Endodermal cell (in vitro differentiated cells): Measurements from ENCODE around the gene UQCRC1. TPM values are rescaled to one million over a fixed set of nuclear protein-coding genes. Genes with fewer than 3 reads are reported as not detected.

Experiments used
- DNase-seq: peaks from one replicate; pipeline ENCODE4 v3.0.0-alpha.2; 2017
- H3K27ac ChIP-seq: 2 replicates; pipeline ENCODE4 v1.5.1; 2013; ENCODE audit warnings: mild to moderate bottlenecking, low read depth, low read length, moderate library complexity
- H3K27me3 ChIP-seq: 2 replicates; pipeline ENCODE4 v1.6.1; 2013; ENCODE audit warnings: mild to moderate bottlenecking, low read length, moderate library complexity; ENCODE audit not compliant: insufficient read depth, control insufficient read depth, poor library complexity, severe bottlenecking
- H3K36me3 ChIP-seq: 2 replicates; pipeline ENCODE4 v1.7.0; 2013; ENCODE audit warnings: mild to moderate bottlenecking, low read length, moderate library complexity; ENCODE audit not compliant: control insufficient read depth, insufficient read depth
- H3K4me1 ChIP-seq: one replicate; pipeline ENCODE4 v1.7.0; 2013; ENCODE audit warnings: low read length; ENCODE audit not compliant: control insufficient read depth, insufficient read depth
- H3K4me3 ChIP-seq: 2 replicates; pipeline ENCODE4 v1.5.1; 2013; ENCODE audit warnings: mild to moderate bottlenecking, low read length, moderate library complexity
- H3K9ac ChIP-seq: 2 replicates; pipeline ENCODE4 v1.6.1; 2013; ENCODE audit warnings: mild to moderate bottlenecking, low read length, moderate library complexity; ENCODE audit not compliant: poor library complexity, severe bottlenecking; ENCODE audit errors: extremely low read depth
- H3K9me3 ChIP-seq: 2 replicates; pipeline ENCODE4 v1.6.1; 2013; ENCODE audit warnings: mild to moderate bottlenecking, low read length, moderate library complexity; ENCODE audit not compliant: control insufficient read depth
- H3K27ac Mint-ChIP-seq: 2 replicates; pipeline ENCODE4 v1.8.0; 2020; ENCODE audit warnings: mixed read lengths
- H3K27me3 Mint-ChIP-seq: 2 replicates; pipeline ENCODE4 v1.8.0; 2021; ENCODE audit warnings: mild to moderate bottlenecking, mixed read lengths; ENCODE audit not compliant: insufficient read depth
- H3K36me3 Mint-ChIP-seq: 2 replicates; pipeline ENCODE4 v1.8.0; 2020; ENCODE audit warnings: low read depth, mixed read lengths
- H3K4me1 Mint-ChIP-seq: 2 replicates; pipeline ENCODE4 v1.8.0; 2020; ENCODE audit warnings: mixed read lengths
- H3K4me3 Mint-ChIP-seq: 2 replicates; pipeline ENCODE4 v1.8.0; 2020; ENCODE audit warnings: mild to moderate bottlenecking, moderate library complexity, mixed read lengths
- H3K9me3 Mint-ChIP-seq: 2 replicates; pipeline ENCODE4 v1.8.0; 2020; ENCODE audit warnings: mild to moderate bottlenecking, mixed read lengths
- WGBS, 2 experiments: methylation state at CpG; one replicate each; pipeline versions ENCODE4 v1.1.5 to v1.1.7; 2013; ENCODE audit warnings: missing lambda C conversion rate in 2 of 2, mixed read lengths in 1 of 2; ENCODE audit not compliant: insufficient coverage in 1 of 2, insufficient read length in 1 of 2; 5-methylcytosine and 5-hydroxymethylcytosine counted together
- total RNA-seq, 2 donors: library from RNA; stranded (reverse); fragmentation: NEBNext Ultra II Directional in 1 of 2; extraction: Animal tissue kit (Norgen Biotek cat#: 25700) in 1 of 2; gene quantifications; 2 replicates in 1 of 2; 3 replicates in 1 of 2; pipeline ENCODE4 v1.2.1, GENCODE V29; 2021
- TF ChIP-seq, protein P1 (sequence below): fragments of 200-600 bp; sonication (generic); conservative IDR thresholded peaks from 2 replicates; pipeline ENCODE4 v1.5.0; 2021; ENCODE audit warnings: antibody characterized with exemption, mild to moderate bottlenecking

UQCRC1 gene
- total RNA-seq, 2 donors from 2014 or later = 231 to 289 TPM

DNA sequence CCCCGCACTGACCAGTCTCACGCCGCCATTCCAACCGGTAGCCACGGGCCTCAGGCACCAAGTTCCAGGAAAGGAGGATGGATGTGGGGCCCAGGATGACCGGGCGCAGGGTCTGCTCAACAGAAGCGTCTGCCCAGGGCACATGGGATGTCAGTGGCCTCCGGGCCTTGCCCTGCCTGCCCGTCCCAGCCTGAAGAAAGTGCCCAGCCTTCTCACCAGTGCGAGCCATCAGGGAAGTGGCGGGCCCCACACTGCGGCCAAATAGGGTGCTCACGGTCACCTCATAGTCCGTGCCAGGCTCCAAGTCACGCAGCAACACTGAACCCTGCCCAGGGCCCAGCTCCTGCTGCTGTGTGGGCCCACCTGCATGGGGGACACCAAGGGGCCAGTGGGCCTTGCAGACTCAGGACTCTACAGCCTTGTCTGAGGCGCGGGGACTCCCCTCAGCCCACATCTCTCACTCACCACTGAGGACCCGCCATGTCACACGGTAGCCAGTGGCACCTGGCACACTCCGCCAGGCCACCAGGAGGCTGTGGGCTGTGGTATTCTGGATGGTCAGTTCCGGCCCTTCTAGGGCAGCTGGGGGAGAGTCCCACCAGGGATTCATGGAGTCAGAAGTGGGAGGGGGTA, 17.4 kb downstream of the UQCRC1 start:
- Mint-ChIP-seq H3K36me3 (no peaks in the 10 kb centered on the region), H3K27ac (no peak overlapping the region), H3K27me3 (peaks cover 9% of the 10 kb centered on the region), H3K9me3 (no peaks in the 10 kb centered on the region), H3K4me3 (no peak overlapping the region), H3K4me1 (peaks cover 13% of the 10 kb centered on the region)
- no peaks in the 10 kb centered on the region for H3K36me3 ChIP-seq
- H3K4me3 ChIP-seq = no peak overlapping the region
- no peaks in the 10 kb centered on the region for H3K4me1 ChIP-seq
- H3K27me3 ChIP-seq = peaks cover 17% of the 10 kb centered on the region
- TF ChIP-seq, protein P1, sequence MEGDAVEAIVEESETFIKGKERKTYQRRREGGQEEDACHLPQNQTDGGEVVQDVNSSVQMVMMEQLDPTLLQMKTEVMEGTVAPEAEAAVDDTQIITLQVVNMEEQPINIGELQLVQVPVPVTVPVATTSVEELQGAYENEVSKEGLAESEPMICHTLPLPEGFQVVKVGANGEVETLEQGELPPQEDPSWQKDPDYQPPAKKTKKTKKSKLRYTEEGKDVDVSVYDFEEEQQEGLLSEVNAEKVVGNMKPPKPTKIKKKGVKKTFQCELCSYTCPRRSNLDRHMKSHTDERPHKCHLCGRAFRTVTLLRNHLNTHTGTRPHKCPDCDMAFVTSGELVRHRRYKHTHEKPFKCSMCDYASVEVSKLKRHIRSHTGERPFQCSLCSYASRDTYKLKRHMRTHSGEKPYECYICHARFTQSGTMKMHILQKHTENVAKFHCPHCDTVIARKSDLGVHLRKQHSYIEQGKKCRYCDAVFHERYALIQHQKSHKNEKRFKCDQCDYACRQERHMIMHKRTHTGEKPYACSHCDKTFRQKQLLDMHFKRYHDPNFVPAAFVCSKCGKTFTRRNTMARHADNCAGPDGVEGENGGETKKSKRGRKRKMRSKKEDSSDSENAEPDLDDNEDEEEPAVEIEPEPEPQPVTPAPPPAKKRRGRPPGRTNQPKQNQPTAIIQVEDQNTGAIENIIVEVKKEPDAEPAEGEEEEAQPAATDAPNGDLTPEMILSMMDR = no peak
- WGBS, 2 experiments = 93 to 97% methylated on average over 11 to 22 of the region's 22 CpGs
- DNase-seq = no peak
- H3K27ac ChIP-seq = no peak overlapping the region
- H3K9ac ChIP-seq = no peak overlapping the region
- H3K9me3 ChIP-seq = no peaks in the 10 kb centered on the region

DNA sequence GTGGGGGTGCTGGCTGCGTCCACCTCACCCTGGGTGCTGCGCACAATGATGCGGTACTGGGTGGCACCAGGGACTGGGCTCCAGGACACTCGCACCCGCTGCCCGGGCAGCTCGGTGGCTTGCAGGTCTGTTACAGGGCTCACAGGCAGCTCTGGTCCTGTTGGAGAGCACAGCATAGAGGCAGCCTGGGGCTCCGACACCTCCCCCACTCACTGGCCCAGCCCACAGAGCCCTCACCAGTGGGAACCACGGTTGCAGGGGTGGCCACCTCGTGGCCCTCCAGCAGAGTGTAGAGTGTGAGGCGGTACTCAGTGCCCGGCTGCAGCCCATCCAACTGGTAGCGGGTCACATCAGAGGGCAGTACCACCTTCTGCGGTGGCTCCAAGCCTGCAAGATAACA, 18.0 kb downstream of the UQCRC1 start:
- no peak for DNase-seq
- peaks cover 13% of the 10 kb centered on the region for H3K4me1 Mint-ChIP-seq
- WGBS, 2 experiments = 93 to 100% methylated on average over 1 to 14 of the region's 14 CpGs
- no peaks in the 10 kb centered on the region for H3K9me3 ChIP-seq
- no peak overlapping the region for H3K9ac ChIP-seq
- H3K4me1 ChIP-seq = no peaks in the 10 kb centered on the region
- no peak overlapping the region for H3K4me3 Mint-ChIP-seq
- H3K9me3 Mint-ChIP-seq = no peaks in the 10 kb centered on the region
- H3K27me3 Mint-ChIP-seq = peaks cover 9% of the 10 kb centered on the region
- H3K4me3 ChIP-seq = no peak overlapping the region
- peaks cover 17% of the 10 kb centered on the region for H3K27me3 ChIP-seq
- no peak overlapping the region for H3K27ac Mint-ChIP-seq
- no peaks in the 10 kb centered on the region for H3K36me3 ChIP-seq
- H3K27ac ChIP-seq = no peak overlapping the region
- H3K36me3 Mint-ChIP-seq = no peaks in the 10 kb centered on the region
- TF ChIP-seq, protein P1 = no peak

DNA sequence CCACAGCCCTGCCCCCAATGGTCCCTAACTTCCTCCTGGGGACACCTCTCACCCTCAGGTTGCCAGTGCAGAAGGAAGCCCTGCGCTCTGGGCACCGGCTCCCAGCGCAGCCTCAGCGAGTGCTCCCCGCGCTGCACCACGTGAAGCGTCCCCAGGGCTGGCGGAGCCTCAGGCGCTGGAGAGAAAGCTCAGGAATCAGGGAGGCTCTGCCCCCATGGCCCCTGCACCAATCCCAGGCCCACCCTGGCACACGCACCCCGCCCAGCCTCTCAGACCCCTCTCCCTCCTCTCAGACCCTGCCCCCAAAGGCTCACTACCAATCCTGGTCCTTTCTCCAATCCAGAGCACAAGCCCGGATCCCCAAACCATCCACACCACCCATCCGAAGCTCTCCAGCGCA, 21.2 kb downstream of the UQCRC1 start:
- H3K9me3 Mint-ChIP-seq = no peaks in the 10 kb centered on the region
- WGBS, 2 experiments = 96 to 97% methylated on average over 12 to 15 of the region's 15 CpGs
- no peaks in the 10 kb centered on the region for H3K36me3 Mint-ChIP-seq
- H3K27ac Mint-ChIP-seq = no peak overlapping the region
- H3K4me3 Mint-ChIP-seq = no peak overlapping the region
- H3K27me3 Mint-ChIP-seq = no peaks in the 10 kb centered on the region
- H3K4me1 ChIP-seq = no peaks in the 10 kb centered on the region
- H3K4me1 Mint-ChIP-seq = no peaks in the 10 kb centered on the region
- H3K4me3 ChIP-seq = no peak overlapping the region
- peak; percentile 58 for DNase-seq
- H3K27ac ChIP-seq = no peak overlapping the region
- H3K9me3 ChIP-seq = no peaks in the 10 kb centered on the region
- TF ChIP-seq, protein P1 = no peak
- H3K36me3 ChIP-seq = no peaks in the 10 kb centered on the region
- no peaks in the 10 kb centered on the region for H3K27me3 ChIP-seq
- H3K9ac ChIP-seq = no peak overlapping the region
